Body of pancreas (tissue), 4 donors: ENCODE data around the gene DTNB. TPM values are rescaled to one million over a fixed set of nuclear protein-coding genes. Genes with fewer than 3 reads are reported as not detected.

ENCODE experiments used
- ATAC-seq: fragments of 150-250 bp; one replicate; pipeline ENCODE4 v1.9.1; 2016
- DNase-seq, 4 donors: peaks; one replicate each; pipeline ENCODE4 v3.0.0-alpha.2; 2019
- H3K27ac ChIP-seq, 4 donors: fragments of 200-600 bp; sonication (generic); 1 replicate in 3 of 4; 2 replicates in 1 of 4; pipeline versions ENCODE4 v1.5.1 to v1.6.1; 2016 to 2019; ENCODE audit warnings: mild to moderate bottlenecking in 1 of 4, mixed read lengths in 1 of 4, moderate library complexity in 1 of 4
- H3K27me3 ChIP-seq, 2 donors: fragments of 200-600 bp; sonication (generic); one replicate each; pipeline ENCODE4 v1.6.0; 2016; ENCODE audit warnings: mild to moderate bottlenecking in 1 of 2
- H3K36me3 ChIP-seq, 2 donors: fragments of 200-600 bp; sonication (generic); replicated peaks in 1 of 2; 2 replicates each; pipeline ENCODE4 v1.5.1; 2016; ENCODE audit warnings: low read depth in 2 of 2; ENCODE audit not compliant: insufficient read depth in 1 of 2
- H3K4me1 ChIP-seq: fragments of 200-600 bp; sonication (generic); one replicate; pipeline ENCODE4 v1.6.0; 2016
- H3K4me3 ChIP-seq, 2 donors: fragments of 200-600 bp; sonication (generic); 1 replicate in 1 of 2; 2 replicates in 1 of 2; pipeline ENCODE4 v1.5.1; 2016 to 2019
- H3K9me3 ChIP-seq, 3 donors: fragments of 200-600 bp; sonication (generic); 1 replicate in 2 of 3; 2 replicates in 1 of 3; pipeline ENCODE4 v1.5.1; 2016
- CTCF ChIP-seq, 7 experiments: fragments of 450-650 bp in 4 of 7; fragments of 200-600 bp in 3 of 7; sonication (generic) in 3 of 7; IDR thresholded peaks; one replicate each; pipeline ENCODE4 v1.5.1; 2016 to 2019; ENCODE audit warnings: antibody characterized with exemption in 7 of 7
- POLR2A ChIP-seq, 3 donors: fragments of 450-650 bp; IDR thresholded peaks; one replicate each; pipeline ENCODE4 v1.6.1; 2016; ENCODE audit warnings: antibody characterized with exemption in 3 of 3, mild to moderate bottlenecking in 2 of 3
- WGBS, 2 donors: methylation state at CpG; one replicate each; pipeline ENCODE4 v1.1.5; 2017; 5-methylcytosine and 5-hydroxymethylcytosine counted together
- intact Hi-C: fragments of 100-400 bp; cut with DNase I; formaldehyde crosslinking; loops from one replicate; pipeline ENCODE4 v1.15.1; 2023
- total RNA-seq, 2 donors: library from RNA; depleted of rRNA; stranded (reverse); fragments of >200 nt; gene quantifications; one replicate each; pipeline ENCODE4 v1.1.0, GENCODE V29; 2016

Gene DTNB
- total RNA-seq, 2 donors from 2014 or later: 17.8 to 22.6 TPM

GRCh38 chr2:25590921-25591505 lies 82.4 kb downstream of the DTNB start:
- ATAC-seq: no peak
- 71 to 89% methylated on average over 2 to 15 of the region's 15 CpGs for WGBS, 2 donors
- TF ChIP-seq CTCF (IDR thresholded peaks at IDR 0.05) (no peak), POLR2A (IDR thresholded peaks at IDR 0.05) (no peak)
- intact Hi-C loops: no loop called here
- Histone ChIP-seq H3K9me3 (no peaks in the 10 kb centered on the region), H3K27ac (no peak overlapping the region), H3K4me3 (no peak overlapping the region), H3K27me3 (no peaks in the 10 kb centered on the region), H3K36me3 (no peaks in the 10 kb centered on the region), H3K4me1 (no peaks in the 10 kb centered on the region)
- no peak for DNase-seq

- 88 to 97% methylated on average over 12 to 13 of the region's 13 CpGs for WGBS, 2 donors
Measured at GRCh38 chr2:25589676-25590205, 83.6 kb downstream of the DTNB start.

GRCh38 chr2:25588576-25588975 lies 84.8 kb downstream of the DTNB start:
- intact Hi-C loops: no loop called here
- Histone ChIP-seq H3K36me3 (no peaks in the 10 kb centered on the region), H3K9me3 (no peaks in the 10 kb centered on the region), H3K27ac (no peak overlapping the region), H3K27me3 (no peaks in the 10 kb centered on the region), H3K4me3 (no peak overlapping the region), H3K4me1 (no peaks in the 10 kb centered on the region)
- TF ChIP-seq POLR2A (IDR thresholded peaks at IDR 0.05): no peak
- no peak for TF ChIP-seq CTCF (IDR thresholded peaks at IDR 0.05)
- whole genome bisulfite sequencing, 2 donors: 97 to 99% methylated on average over 4 of the region's 4 CpGs
- no peak for ATAC-seq
- no peak for DNase-seq

More at GRCh38 chr2:25589676-25590205, 83.6 kb downstream of the DTNB start:
- Histone ChIP-seq H3K36me3 (no peaks in the 10 kb centered on the region), H3K27me3 (no peaks in the 10 kb centered on the region), H3K4me1 (no peaks in the 10 kb centered on the region), H3K4me3 (no peak overlapping the region), H3K9me3 (no peaks in the 10 kb centered on the region), H3K27ac (no peak overlapping the region)
- DNase-seq (no peak), ATAC-seq (no peak)
- TF ChIP-seq CTCF (IDR thresholded peaks at IDR 0.05) (no peak), POLR2A (IDR thresholded peaks at IDR 0.05) (no peak)
- intact Hi-C loops: no loop called here

- no peaks in the 10 kb centered on the region for H3K9me3 ChIP-seq
- 74 to 84% methylated on average over 4 of the region's 4 CpGs for WGBS, 2 donors
- no peak overlapping the region for H3K27ac ChIP-seq
- intact Hi-C loops: no loop called here
- ATAC-seq (no peak), DNase-seq (peak in 1 of 4 donors; percentile 12)
- H3K4me1 ChIP-seq: no peaks in the 10 kb centered on the region
- no peaks in the 10 kb centered on the region for H3K27me3 ChIP-seq
- H3K4me3 ChIP-seq: no peak overlapping the region
- TF ChIP-seq CTCF (IDR thresholded peaks at IDR 0.05) (no peak), POLR2A (IDR thresholded peaks at IDR 0.05) (no peak)
- H3K36me3 ChIP-seq: no peaks in the 10 kb centered on the region
Measured at GRCh38 chr2:25587361-25587760, 86.0 kb downstream of the DTNB start.

GRCh38 chr2:25586726-25587144 lies 86.6 kb downstream of the DTNB start:
- Histone ChIP-seq H3K4me3 (no peak overlapping the region), H3K9me3 (no peaks in the 10 kb centered on the region), H3K4me1 (no peaks in the 10 kb centered on the region), H3K27me3 (no peaks in the 10 kb centered on the region), H3K27ac (no peak overlapping the region), H3K36me3 (no peaks in the 10 kb centered on the region)
- ATAC-seq: no peak
- WGBS, 2 donors: 87 to 91% methylated on average over 4 of the region's 4 CpGs
- intact Hi-C loops: no loop called here
- no peak for TF ChIP-seq CTCF (IDR thresholded peaks at IDR 0.05)
- DNase-seq: no peak
